Neural crest cell (in vitro differentiated cells): Measurements from ENCODE around the gene PAH. TPM values are rescaled to one million over a fixed set of nuclear protein-coding genes. Genes with fewer than 3 reads are reported as not detected.

Experiments
- DNase-seq: peaks from one replicate; pipeline ENCODE4 v3.0.0; 2021; ENCODE audit warnings: low read depth, mixed read lengths, low spot score
- H3K27ac Mint-ChIP-seq: one replicate; pipeline ENCODE4 v1.8.0; 2021; ENCODE audit warnings: mild to moderate bottlenecking, mixed read lengths; ENCODE audit not compliant: unreplicated experiment
- H3K27me3 Mint-ChIP-seq: 2 replicates; pipeline ENCODE4 v1.8.0; 2021; ENCODE audit warnings: low read depth, mild to moderate bottlenecking, mixed read lengths
- H3K36me3 Mint-ChIP-seq: 2 replicates; pipeline ENCODE4 v1.8.0; 2021; ENCODE audit warnings: low read depth, mild to moderate bottlenecking, mixed read lengths
- H3K4me1 Mint-ChIP-seq: 2 replicates; pipeline ENCODE4 v1.8.0; 2021; ENCODE audit warnings: mixed read lengths
- H3K4me3 Mint-ChIP-seq: one replicate; pipeline ENCODE4 v1.8.0; 2021; ENCODE audit warnings: mild to moderate bottlenecking, mixed read lengths
- H3K9me3 Mint-ChIP-seq: 2 replicates; pipeline ENCODE4 v1.8.0; 2021; ENCODE audit warnings: mixed read lengths
- total RNA-seq: library from RNA; stranded (reverse); gene quantifications from 2 replicates; pipeline ENCODE4 v1.2.1, GENCODE V29; 2021
- TF ChIP-seq, protein P1 (sequence below): fragments of 200-600 bp; sonication (generic); conservative IDR thresholded peaks from 2 replicates; pipeline ENCODE4 v1.5.0; 2021; ENCODE audit warnings: antibody characterized with exemption, mild to moderate bottlenecking

Gene PAH
- total RNA-seq, 1 donor from 2014 or later, result not detected

DNA sequence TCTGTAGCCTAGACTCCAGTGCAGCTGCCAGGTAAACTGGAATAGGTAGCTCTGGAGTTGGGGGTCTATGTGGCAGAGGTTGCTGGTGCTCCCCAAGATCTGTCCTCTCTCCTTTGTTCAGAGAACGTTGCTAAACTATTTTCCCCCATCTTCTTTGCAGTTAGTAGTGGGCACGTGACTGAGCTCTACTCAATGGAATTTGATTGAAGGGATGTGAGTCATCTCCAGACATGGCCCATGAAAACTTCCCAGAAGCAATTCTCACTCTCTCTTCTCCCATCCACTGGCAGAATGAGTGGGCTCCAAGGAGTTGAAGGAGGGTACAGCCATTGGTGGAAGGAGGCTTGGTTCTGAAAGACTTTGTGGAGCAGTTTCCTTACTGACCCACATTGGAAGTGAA is 44.0 kb downstream of the PAH start:
- Mint-ChIP-seq H3K4me3 (no peak overlapping the region), H3K9me3 (no peaks in the 10 kb centered on the region), H3K27me3 (no peaks in the 10 kb centered on the region), H3K36me3 (no peaks in the 10 kb centered on the region), H3K27ac (no peak overlapping the region), H3K4me1 (peaks cover 18% of the 10 kb centered on the region)
- no peak for DNase-seq
- TF ChIP-seq, protein P1, sequence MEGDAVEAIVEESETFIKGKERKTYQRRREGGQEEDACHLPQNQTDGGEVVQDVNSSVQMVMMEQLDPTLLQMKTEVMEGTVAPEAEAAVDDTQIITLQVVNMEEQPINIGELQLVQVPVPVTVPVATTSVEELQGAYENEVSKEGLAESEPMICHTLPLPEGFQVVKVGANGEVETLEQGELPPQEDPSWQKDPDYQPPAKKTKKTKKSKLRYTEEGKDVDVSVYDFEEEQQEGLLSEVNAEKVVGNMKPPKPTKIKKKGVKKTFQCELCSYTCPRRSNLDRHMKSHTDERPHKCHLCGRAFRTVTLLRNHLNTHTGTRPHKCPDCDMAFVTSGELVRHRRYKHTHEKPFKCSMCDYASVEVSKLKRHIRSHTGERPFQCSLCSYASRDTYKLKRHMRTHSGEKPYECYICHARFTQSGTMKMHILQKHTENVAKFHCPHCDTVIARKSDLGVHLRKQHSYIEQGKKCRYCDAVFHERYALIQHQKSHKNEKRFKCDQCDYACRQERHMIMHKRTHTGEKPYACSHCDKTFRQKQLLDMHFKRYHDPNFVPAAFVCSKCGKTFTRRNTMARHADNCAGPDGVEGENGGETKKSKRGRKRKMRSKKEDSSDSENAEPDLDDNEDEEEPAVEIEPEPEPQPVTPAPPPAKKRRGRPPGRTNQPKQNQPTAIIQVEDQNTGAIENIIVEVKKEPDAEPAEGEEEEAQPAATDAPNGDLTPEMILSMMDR, result no peak

- no peak for DNase-seq
- H3K27ac Mint-ChIP-seq, result no peak overlapping the region
- TF ChIP-seq, protein P1, result no peak
- H3K36me3 Mint-ChIP-seq, result no peaks in the 10 kb centered on the region
- H3K4me1 Mint-ChIP-seq, result peaks cover 18% of the 10 kb centered on the region
- H3K27me3 Mint-ChIP-seq, result no peaks in the 10 kb centered on the region
- no peaks in the 10 kb centered on the region for H3K9me3 Mint-ChIP-seq
- H3K4me3 Mint-ChIP-seq, result no peak overlapping the region
These were observed 46.0 kb downstream of the PAH start for GRCh38 chr12:102871014-102871413.

DNA sequence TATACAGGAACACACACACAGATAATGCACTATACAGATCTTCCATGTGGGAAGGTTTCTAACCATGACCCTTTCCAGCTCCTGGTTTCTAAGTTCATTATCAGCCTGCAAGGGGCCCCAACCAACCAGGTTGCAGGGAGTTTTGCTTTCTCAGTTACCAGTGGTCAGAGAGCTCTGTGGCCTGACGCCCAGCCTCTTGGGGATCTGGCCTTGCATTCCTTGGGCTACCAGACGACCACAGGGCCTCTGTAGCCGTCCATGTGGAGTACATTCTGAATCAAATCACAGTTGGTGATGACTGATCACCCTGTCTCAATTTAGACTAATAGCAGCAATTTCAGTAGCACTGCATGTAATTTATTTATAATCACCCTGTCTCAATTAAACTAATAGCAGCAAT is 47.5 kb downstream of the PAH start:
- TF ChIP-seq, protein P1, result no peak
- no peak overlapping the region for H3K4me3 Mint-ChIP-seq
- H3K36me3 Mint-ChIP-seq, result no peaks in the 10 kb centered on the region
- DNase-seq, result no peak
- H3K9me3 Mint-ChIP-seq, result no peaks in the 10 kb centered on the region
- H3K4me1 Mint-ChIP-seq, result peaks cover 8% of the 10 kb centered on the region
- no peaks in the 10 kb centered on the region for H3K27me3 Mint-ChIP-seq
- no peak overlapping the region for H3K27ac Mint-ChIP-seq

DNA sequence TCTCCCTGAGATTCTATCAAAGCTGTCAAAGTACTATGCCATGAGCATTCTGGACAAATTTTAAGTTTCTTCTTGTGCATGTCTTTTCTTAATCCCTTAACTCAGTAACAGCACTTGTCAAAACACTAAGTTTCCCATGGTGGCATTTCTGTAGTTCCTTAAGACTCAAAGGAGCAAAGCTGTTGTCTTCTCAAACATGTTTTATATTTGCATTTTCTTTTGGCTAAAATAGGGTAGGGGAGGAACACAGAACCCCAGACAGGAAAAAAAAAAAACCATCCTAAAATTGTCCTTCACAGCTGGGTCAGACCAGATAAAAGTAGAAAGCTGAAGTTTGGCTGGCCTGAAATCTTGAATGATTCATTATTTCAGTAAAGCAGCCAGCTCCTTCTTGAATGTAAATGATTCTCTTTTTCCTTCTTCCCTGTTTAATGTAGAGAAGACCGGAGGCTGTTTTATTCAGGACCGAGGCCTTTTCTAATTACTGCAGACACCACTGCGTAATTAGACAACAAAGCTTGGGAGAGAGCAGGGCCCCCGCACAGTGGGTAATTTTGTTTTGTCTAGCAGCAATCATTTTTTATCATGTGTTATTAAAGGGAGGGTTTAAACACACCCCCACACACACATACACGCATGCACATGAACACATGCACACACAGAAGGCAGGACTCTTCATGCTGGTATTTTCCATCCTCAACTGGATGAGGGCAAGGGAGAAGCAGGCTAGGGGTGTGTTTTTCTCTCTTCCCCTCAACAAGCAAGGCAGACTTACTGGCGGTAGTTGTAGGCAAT is 51.0 kb downstream of the PAH start:
- H3K36me3 Mint-ChIP-seq, result no peaks in the 10 kb centered on the region
- H3K4me3 Mint-ChIP-seq, result no peak overlapping the region
- no peaks in the 10 kb centered on the region for H3K4me1 Mint-ChIP-seq
- no peaks in the 10 kb centered on the region for H3K27me3 Mint-ChIP-seq
- TF ChIP-seq, protein P1, result no peak
- H3K27ac Mint-ChIP-seq, result no peak overlapping the region
- no peaks in the 10 kb centered on the region for H3K9me3 Mint-ChIP-seq
- no peak for DNase-seq

GRCh38 chr12:102862486-102862885 is 54.6 kb downstream of the PAH start:
- no peak overlapping the region for H3K27ac Mint-ChIP-seq
- H3K9me3 Mint-ChIP-seq, result no peaks in the 10 kb centered on the region
- no peak for DNase-seq
- TF ChIP-seq, protein P1, result no peak
- H3K4me1 Mint-ChIP-seq, result no peaks in the 10 kb centered on the region
- no peaks in the 10 kb centered on the region for H3K36me3 Mint-ChIP-seq
- H3K4me3 Mint-ChIP-seq, result no peak overlapping the region
- peaks cover 2% of the 10 kb centered on the region for H3K27me3 Mint-ChIP-seq
